B cell (primary cell): ENCODE measurements around the gene UTP11.

ENCODE experiments used
- EZH2 ChIP-seq: IDR thresholded peaks from 2 replicates; pipeline ENCODE4 v1.6.1; 2012; ENCODE audit warnings: borderline replicate concordance, low read depth, mild to moderate bottlenecking, moderate library complexity, low read length; ENCODE audit not compliant: insufficient read depth, poor library complexity, severe bottlenecking
- TF ChIP-seq, protein P1 (sequence below): fragments of 200-600 bp; IDR thresholded peaks from one replicate; pipeline ENCODE4 v1.8.0; 2022; ENCODE audit warnings: antibody characterized with exemption, mild to moderate bottlenecking

DNA sequence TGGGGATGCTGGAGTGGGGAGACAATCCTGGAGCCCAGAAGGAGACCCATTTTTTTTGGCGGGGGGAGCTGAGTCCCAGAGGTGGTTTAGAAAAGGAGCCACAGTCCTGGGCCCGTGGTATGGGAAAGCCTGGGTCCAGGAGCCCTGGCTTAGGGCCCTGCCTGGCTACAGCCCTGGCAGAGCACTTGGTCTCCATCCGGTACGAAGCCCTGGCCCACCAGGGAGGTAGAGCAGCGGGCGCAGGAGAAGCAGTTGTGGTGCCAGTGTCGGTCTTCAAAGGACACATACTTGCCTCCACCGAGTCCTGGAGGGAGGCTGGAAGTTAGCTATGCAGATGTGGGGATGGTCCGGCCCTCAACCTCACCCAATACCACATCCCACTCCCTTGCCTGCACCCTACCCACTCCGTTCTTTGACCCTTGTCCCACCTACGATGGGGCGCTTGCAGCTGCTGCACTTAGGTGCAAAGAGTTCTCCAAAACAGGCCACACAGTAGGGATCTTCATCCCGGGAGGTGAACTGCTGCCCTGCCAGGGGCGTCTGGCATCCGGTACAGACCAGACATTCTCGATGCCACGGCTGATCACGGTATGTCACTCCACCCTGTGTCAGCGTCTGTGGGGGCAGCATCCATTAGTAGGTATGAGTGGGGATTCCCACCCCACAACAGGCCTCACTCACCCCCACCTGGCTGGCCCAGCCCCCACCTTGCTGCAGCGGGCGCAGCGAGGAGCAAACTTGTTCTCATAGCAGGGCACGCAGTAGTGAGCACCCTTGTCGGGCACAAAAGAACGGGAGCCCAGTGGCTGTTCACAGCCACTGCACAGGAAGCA, 15.1 kb upstream of the UTP11 start:
- TF ChIP-seq, protein P1, sequence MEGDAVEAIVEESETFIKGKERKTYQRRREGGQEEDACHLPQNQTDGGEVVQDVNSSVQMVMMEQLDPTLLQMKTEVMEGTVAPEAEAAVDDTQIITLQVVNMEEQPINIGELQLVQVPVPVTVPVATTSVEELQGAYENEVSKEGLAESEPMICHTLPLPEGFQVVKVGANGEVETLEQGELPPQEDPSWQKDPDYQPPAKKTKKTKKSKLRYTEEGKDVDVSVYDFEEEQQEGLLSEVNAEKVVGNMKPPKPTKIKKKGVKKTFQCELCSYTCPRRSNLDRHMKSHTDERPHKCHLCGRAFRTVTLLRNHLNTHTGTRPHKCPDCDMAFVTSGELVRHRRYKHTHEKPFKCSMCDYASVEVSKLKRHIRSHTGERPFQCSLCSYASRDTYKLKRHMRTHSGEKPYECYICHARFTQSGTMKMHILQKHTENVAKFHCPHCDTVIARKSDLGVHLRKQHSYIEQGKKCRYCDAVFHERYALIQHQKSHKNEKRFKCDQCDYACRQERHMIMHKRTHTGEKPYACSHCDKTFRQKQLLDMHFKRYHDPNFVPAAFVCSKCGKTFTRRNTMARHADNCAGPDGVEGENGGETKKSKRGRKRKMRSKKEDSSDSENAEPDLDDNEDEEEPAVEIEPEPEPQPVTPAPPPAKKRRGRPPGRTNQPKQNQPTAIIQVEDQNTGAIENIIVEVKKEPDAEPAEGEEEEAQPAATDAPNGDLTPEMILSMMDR, result no peak
- TF ChIP-seq EZH2, result no peak
